H1 (cell line): ENCODE results near the gene NOL12. TPM values are rescaled to one million over a fixed set of nuclear protein-coding genes. Genes with fewer than 3 reads are reported as not detected.

Source experiments
- ATF2 ChIP-seq: IDR thresholded peaks from 2 replicates; pipeline ENCODE4 v1.6.1; 2012; ENCODE audit warnings: low read length, inconsistent platforms
- BACH1 ChIP-seq: IDR thresholded peaks from 2 replicates; pipeline ENCODE4 v1.6.1; 2012; ENCODE audit warnings: low read length, improper control_type of control experiment
- BRCA1 ChIP-seq: IDR thresholded peaks from 2 replicates; pipeline ENCODE4 v1.6.1; 2012; ENCODE audit warnings: low read depth, low read length, improper control_type of control experiment
- E2F6 ChIP-seq: IDR thresholded peaks from 2 replicates; pipeline ENCODE4 v1.6.1; 2012; ENCODE audit warnings: inconsistent platforms
- EGR1 ChIP-seq: IDR thresholded peaks from 2 replicates; pipeline ENCODE4 v1.6.1; 2011; ENCODE audit warnings: low read depth, low read length, borderline replicate concordance
- GABPA ChIP-seq: IDR thresholded peaks from 2 replicates; pipeline ENCODE4 v1.6.1; 2011; ENCODE audit warnings: mild to moderate bottlenecking, low read length, moderate library complexity, borderline replicate concordance; ENCODE audit not compliant: insufficient read depth
- POLR2A ChIP-seq, 2 experiments: IDR thresholded peaks; 1 replicate in 1 of 2; 2 replicates in 1 of 2; pipeline ENCODE4 v1.6.1; 2011; ENCODE audit warnings: low read depth in 2 of 2, low read length in 2 of 2, mild to moderate bottlenecking in 2 of 2; ENCODE audit errors: control extremely low read depth in 1 of 2
- RAD21 ChIP-seq, 2 experiments: IDR thresholded peaks in 1 of 2; conservative IDR thresholded peaks in 1 of 2; 2 replicates each; pipeline ENCODE4 v1.6.1; 2011; ENCODE audit warnings: low read depth in 2 of 2, low read length in 2 of 2, improper control_type of control experiment in 1 of 2, inconsistent platforms in 1 of 2, mild to moderate bottlenecking in 1 of 2, moderate library complexity in 1 of 2
- RXRA ChIP-seq: IDR thresholded peaks from 2 replicates; pipeline ENCODE4 v1.6.1; 2011; ENCODE audit warnings: low read depth, mild to moderate bottlenecking, low read length, moderate library complexity; ENCODE audit not compliant: insufficient read depth
- SIN3A ChIP-seq, 2 experiments: IDR thresholded peaks in 1 of 2; conservative IDR thresholded peaks in 1 of 2; 2 replicates each; pipeline ENCODE4 v1.6.1; 2011 to 2012; ENCODE audit warnings: low read length in 2 of 2, improper control_type of control experiment in 1 of 2, low read depth in 1 of 2, mild to moderate bottlenecking in 1 of 2
- SRF ChIP-seq: IDR thresholded peaks from 2 replicates; pipeline ENCODE4 v1.6.1; 2011; ENCODE audit warnings: mild to moderate bottlenecking, low read depth, low read length, moderate library complexity
- TCF12 ChIP-seq: IDR thresholded peaks from 2 replicates; pipeline ENCODE4 v1.6.1; 2011; ENCODE audit warnings: low read depth, mild to moderate bottlenecking, low read length
- polyA plus RNA-seq, 7 experiments: library from polyadenylated mRNA; depleted of rRNA in 3 of 7; stranded (reverse) in 5 of 7; unstranded in 2 of 7; fragments of >200 nt in 5 of 7; fragments of 200-250 nt in 2 of 7; gene quantifications; 1 replicate in 5 of 7; 2 replicates in 1 of 7; 4 replicates in 1 of 7; pipeline versions ENCODE4 v1.2.1 to v1.2.3, GENCODE V29; 2011 to 2013; ENCODE audit warnings: missing spikeins in 2 of 7, mixed read lengths in 2 of 7
- total RNA-seq: library from RNA; stranded (reverse); fragmentation: NEBNext Ultra II Directional; extraction: Animal tissue kit (Norgen Biotek cat#: 25700); gene quantifications from 2 replicates; pipeline ENCODE4 v1.2.1, GENCODE V29; 2021
- TF ChIP-seq, protein P1 (sequence below), 3 experiments: IDR thresholded peaks; 1 replicate in 2 of 3; 2 replicates in 1 of 3; pipeline versions ENCODE4 v1.5.1 to v1.6.1; 2011; ENCODE audit warnings: low read length in 3 of 3, mild to moderate bottlenecking in 3 of 3, inconsistent platforms in 2 of 3, low read depth in 1 of 3, moderate library complexity in 1 of 3; ENCODE audit not compliant: insufficient read depth in 1 of 3; ENCODE audit errors: control extremely low read depth in 1 of 3

NOL12 gene
- total and polyA plus RNA-seq, 2 of the 8 experiments (the other 6 are each of a cell fraction or from before 2014, with no cell fraction given), result 25.3 to 28.3 TPM

DNA sequence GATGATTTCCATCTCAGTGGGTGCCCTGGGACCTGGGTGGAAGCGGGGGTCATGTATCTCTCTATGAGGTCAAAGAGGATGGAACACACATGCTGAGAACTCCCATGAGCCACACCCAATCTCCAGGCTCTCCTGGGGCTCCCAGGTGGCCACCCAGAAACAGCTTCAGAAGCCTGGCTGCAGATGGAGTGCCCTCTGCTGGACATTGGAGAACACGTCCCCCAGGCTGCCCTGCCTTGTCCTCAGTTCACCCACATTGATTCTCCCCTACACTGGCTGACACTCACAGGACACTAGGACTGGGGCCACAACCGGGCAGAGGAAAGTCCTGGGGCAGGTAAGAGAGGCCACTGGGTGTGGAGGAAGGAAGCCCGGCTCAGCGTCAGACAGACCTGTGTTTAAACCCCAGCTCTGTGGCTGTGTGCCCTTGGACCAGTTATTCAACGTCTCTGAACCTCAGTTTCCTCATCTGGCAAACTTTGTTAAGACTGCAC lies 4.5 kb upstream of the NOL12 start (continued):
- TF ChIP-seq SIN3A (conservative IDR thresholded peaks at IDR 0.05 in 1 of 2, IDR thresholded peaks at IDR 0.05 in 1 of 2; ENCODE audit: low read depth in 1 of 2, low read length in 2 of 2) (0 out of 4 replicates have a peak, but pooled peaks have one; percentile 56 to 71), TCF12 (peak; percentile 54; the same call in 1 of the 2 replicates), BACH1 (no peak), ATF2 (no peak), SRF (no peak), RXRA (peak; percentile 92), POLR2A (IDR thresholded peaks at IDR 0.05; ENCODE audit: control extremely low read depth in 1 of 2, low read depth in 2 of 2, low read length in 2 of 2) (no peak), RAD21 (IDR thresholded peaks at IDR 0.05 in 1 of 2, conservative IDR thresholded peaks at IDR 0.05 in 1 of 2; ENCODE audit: low read depth in 2 of 2, low read length in 2 of 2) (peak; percentile 88 to 90), GABPA (peak; percentile 78; the same call in 1 of the 2 replicates), BRCA1 (0 out of 2 replicates have a peak, but pooled peaks have one; percentile 14), EGR1 (peak; percentile 55; the same call in 1 of the 2 replicates), E2F6 (peak; percentile 67)
- TF ChIP-seq, protein P1, sequence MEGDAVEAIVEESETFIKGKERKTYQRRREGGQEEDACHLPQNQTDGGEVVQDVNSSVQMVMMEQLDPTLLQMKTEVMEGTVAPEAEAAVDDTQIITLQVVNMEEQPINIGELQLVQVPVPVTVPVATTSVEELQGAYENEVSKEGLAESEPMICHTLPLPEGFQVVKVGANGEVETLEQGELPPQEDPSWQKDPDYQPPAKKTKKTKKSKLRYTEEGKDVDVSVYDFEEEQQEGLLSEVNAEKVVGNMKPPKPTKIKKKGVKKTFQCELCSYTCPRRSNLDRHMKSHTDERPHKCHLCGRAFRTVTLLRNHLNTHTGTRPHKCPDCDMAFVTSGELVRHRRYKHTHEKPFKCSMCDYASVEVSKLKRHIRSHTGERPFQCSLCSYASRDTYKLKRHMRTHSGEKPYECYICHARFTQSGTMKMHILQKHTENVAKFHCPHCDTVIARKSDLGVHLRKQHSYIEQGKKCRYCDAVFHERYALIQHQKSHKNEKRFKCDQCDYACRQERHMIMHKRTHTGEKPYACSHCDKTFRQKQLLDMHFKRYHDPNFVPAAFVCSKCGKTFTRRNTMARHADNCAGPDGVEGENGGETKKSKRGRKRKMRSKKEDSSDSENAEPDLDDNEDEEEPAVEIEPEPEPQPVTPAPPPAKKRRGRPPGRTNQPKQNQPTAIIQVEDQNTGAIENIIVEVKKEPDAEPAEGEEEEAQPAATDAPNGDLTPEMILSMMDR (IDR thresholded peaks at IDR 0.05; ENCODE audit: control extremely low read depth in 1 of 3, insufficient read depth in 1 of 3, low read depth in 1 of 3, low read length in 3 of 3), result peak; percentile 95 to 99 (median 96)
